C4-2B (cell line): ENCODE results near the gene PLEKHO1.

ENCODE experiments used
- CTCF ChIP-seq: fragments of 450-650 bp; conservative IDR thresholded peaks from 2 replicates; pipeline ENCODE4 v1.5.1; 2017; ENCODE audit warnings: mild to moderate bottlenecking
- ZFX ChIP-seq: fragments of 450-650 bp; IDR thresholded peaks from 2 replicates; pipeline ENCODE4 v1.6.1; 2017

- TF ChIP-seq CTCF (no peak), ZFX (no peak)
These were observed 1.8 kb downstream of the PLEKHO1 start for GRCh38 chr1:150151291-150152181.
